ENCODE measurements around the gene KLF11. TPM values are rescaled to one million over a fixed set of nuclear protein-coding genes. Genes with fewer than 3 reads are reported as not detected.

Gene KLF11
- total and polyA plus RNA-seq, 10 donors, result 5.4 to 46.1 (median 30.1) TPM

DNA sequence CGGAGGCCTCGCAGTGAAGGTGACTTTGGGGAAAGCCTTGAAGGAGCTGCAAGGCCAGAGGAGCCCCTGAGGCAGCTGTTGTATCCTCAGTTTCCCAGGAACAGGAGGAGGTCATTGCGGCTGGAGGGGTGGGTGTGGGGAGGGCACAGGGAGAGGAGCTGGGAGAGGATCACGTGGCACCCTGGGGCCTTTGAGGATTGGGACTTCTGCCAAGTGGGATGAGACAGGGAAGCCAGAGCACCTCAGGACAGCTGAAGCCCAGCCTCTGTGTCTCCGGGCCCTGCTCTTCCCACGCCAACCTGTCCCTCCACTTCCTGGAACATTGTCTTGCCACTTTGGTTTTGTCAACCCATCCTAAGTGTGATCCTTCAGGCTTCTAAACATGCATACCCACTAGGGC lies 59.8 kb downstream of the KLF11 start:
- Histone ChIP-seq H3K4me1 (no peaks in the 10 kb centered on the region), H3K9me3 (peaks cover 0 to 13% (median 5%) of the 10 kb centered on the region in 8 donors), H3K4me3 (no peak overlapping the region), H3K27ac (no peak overlapping the region), H3K27me3 (replicated peaks in 1 of 7) (no peaks in the 10 kb centered on the region), H3K36me3 (no peaks in the 10 kb centered on the region)
- WGBS, 5 donors, result 81 to 97% (median 86%) methylated on average over 6 of the region's 6 CpGs
- peak; percentile 39 for DNase-seq
- no peak for TF ChIP-seq POLR2A (IDR thresholded peaks at IDR 0.05)
- intact Hi-C loops (cut with DNase I; ENCODE audit: low total_unique reads), result no loop called here

Small RNA genes within 50 kb of the gene (small RNA-seq; reads per million reads assigned to genes)
- 0 reads per million in 4 donors for gene RF00568

Other genes starting within 250 kb of the KLF11 start
- 10 to 100 TPM; 11.5 to 26.5 (median 19.1) TPM for gene TAF1B, start 200.1 kb upstream of the KLF11 start, total RNA-seq
- 1 to 10 TPM; 3.8 to 5.3 (median 4.2) TPM for gene TAF1B, start 200.1 kb upstream of the KLF11 start, polyA plus RNA-seq
- 1 to 10 TPM; 1.0 to 3.0 (median 1.6) TPM for gene GRHL1, start 91.9 kb upstream of the KLF11 start, total RNA-seq
- under 1 TPM; 0.20 to 0.64 (median 0.53) TPM for gene GRHL1, start 91.9 kb upstream of the KLF11 start, polyA plus RNA-seq
- gene CYS1, start 36.9 kb downstream of the KLF11 start, total RNA-seq, result 1 to 10 TPM in 6 of 7 donors, under 1 TPM in 1; 0.97 to 2.9 (median 1.7) TPM
- under 1 TPM; 0.38 to 0.56 (median 0.43) TPM for gene CYS1, start 36.9 kb downstream of the KLF11 start, polyA plus RNA-seq
- 10 to 100 TPM in 5 of 7 donors, 1 to 10 TPM in 2; 6.3 to 39.2 (median 14.3) TPM for gene RRM2, start 79.2 kb downstream of the KLF11 start, total RNA-seq
- gene RRM2, start 79.2 kb downstream of the KLF11 start, polyA plus RNA-seq, result 10 to 100 TPM in 2 of 3 donors, 1 to 10 TPM in 1; 2.3 to 15.6 (median 12.4) TPM